OCI-LY1 (cell line): ENCODE measurements around the gene ZNF710.

ENCODE experiments used
- EZH2 ChIP-seq: fragments of 200-600 bp; sonication (generic), shearing (Covaris generic); IDR thresholded peaks from 2 replicates; pipeline ENCODE4 v1.8.0; 2017; ENCODE audit warnings: borderline replicate concordance, mixed run types, mild to moderate bottlenecking, antibody characterized with exemption, low read length, moderate library complexity, mixed read lengths
- TF ChIP-seq, protein P1 (sequence below): fragments of 200-600 bp; sonication (generic), shearing (Covaris generic); IDR thresholded peaks from 2 replicates; pipeline ENCODE4 v1.5.1; 2017; ENCODE audit warnings: mild to moderate bottlenecking, antibody characterized with exemption, low read length, moderate library complexity, mixed read lengths

DNA sequence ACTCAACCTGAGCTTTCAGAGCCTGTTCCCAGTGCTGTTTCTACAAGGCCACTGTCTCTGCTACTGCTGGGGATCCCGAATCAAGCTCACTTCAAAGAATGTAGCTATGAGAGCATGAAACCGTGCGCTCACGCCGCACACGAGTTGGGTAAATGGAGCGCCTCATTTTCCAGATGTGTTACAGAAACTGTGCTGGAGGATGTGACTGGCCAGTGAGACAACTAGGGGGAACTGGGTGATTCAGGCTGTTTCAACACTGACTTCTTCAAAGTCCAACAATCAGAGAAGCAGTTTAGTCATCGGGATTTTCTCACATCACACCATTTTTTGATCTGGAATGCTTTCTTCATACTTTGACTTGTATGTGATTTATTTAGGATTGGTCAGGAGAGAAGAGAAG, 3.5 kb downstream of the ZNF710 start:
- TF ChIP-seq, protein P1, sequence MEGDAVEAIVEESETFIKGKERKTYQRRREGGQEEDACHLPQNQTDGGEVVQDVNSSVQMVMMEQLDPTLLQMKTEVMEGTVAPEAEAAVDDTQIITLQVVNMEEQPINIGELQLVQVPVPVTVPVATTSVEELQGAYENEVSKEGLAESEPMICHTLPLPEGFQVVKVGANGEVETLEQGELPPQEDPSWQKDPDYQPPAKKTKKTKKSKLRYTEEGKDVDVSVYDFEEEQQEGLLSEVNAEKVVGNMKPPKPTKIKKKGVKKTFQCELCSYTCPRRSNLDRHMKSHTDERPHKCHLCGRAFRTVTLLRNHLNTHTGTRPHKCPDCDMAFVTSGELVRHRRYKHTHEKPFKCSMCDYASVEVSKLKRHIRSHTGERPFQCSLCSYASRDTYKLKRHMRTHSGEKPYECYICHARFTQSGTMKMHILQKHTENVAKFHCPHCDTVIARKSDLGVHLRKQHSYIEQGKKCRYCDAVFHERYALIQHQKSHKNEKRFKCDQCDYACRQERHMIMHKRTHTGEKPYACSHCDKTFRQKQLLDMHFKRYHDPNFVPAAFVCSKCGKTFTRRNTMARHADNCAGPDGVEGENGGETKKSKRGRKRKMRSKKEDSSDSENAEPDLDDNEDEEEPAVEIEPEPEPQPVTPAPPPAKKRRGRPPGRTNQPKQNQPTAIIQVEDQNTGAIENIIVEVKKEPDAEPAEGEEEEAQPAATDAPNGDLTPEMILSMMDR: no peak
- TF ChIP-seq EZH2: no peak
